Psoas muscle (tissue), 8 donors: Measurements from ENCODE around the gene SEMA4G. TPM values are rescaled to one million over a fixed set of nuclear protein-coding genes. Genes with fewer than 3 reads are reported as not detected.

Experiments
- ATAC-seq, 4 donors: fragments of 200-7000 bp; cut with Tn5 transposase; one replicate each; pipeline ENCODE4 v1.9.1; 2020; ENCODE audit warnings: moderate library complexity in 3 of 4, mild to moderate bottlenecking in 2 of 4
- DNase-seq, 2 donors: peaks; one replicate each; pipeline ENCODE4 v3.0.0-alpha.2; 2020
- H3K27ac ChIP-seq: fragments of 200-600 bp; one replicate; pipeline ENCODE4 v1.8.0; 2022
- H3K27me3 ChIP-seq, 3 donors: fragments of 200-600 bp in 1 of 3; one replicate each; pipeline versions ENCODE4 v1.6.1 to v1.8.0; 2013 to 2022; ENCODE audit warnings: low read length in 2 of 3, mild to moderate bottlenecking in 2 of 3, moderate library complexity in 1 of 3; ENCODE audit not compliant: insufficient read depth in 3 of 3
- H3K36me3 ChIP-seq, 2 donors: fragments of 200-600 bp in 1 of 2; one replicate each; pipeline versions ENCODE4 v1.6.1 to v1.8.0; 2013 to 2022; ENCODE audit warnings: low read depth in 1 of 2, mild to moderate bottlenecking in 1 of 2, moderate library complexity in 1 of 2; ENCODE audit not compliant: insufficient read depth in 1 of 2
- H3K4me1 ChIP-seq: fragments of 200-600 bp; one replicate; pipeline ENCODE4 v1.8.0; 2022
- H3K4me3 ChIP-seq: fragments of 200-600 bp; one replicate; pipeline ENCODE4 v1.8.0; 2022; ENCODE audit warnings: mild to moderate bottlenecking
- H3K9me3 ChIP-seq: fragments of 200-600 bp; one replicate; pipeline ENCODE4 v1.8.0; 2022
- WGBS, 3 donors: extraction: QIAGEN DNeasy Blood & Tissue Kit; methylation state at CpG; one replicate each; pipeline versions ENCODE4 v1.1.6 to v1.1.7; 2013; 5-methylcytosine and 5-hydroxymethylcytosine counted together
- intact Hi-C, 2 donors: fragments of 100-400 bp; cut with DNase I; formaldehyde crosslinking; loops; one replicate each; pipeline versions ENCODE4 v1.11.0 to v1.14.2; 2022
- polyA plus RNA-seq, 3 donors: library from polyadenylated mRNA; stranded (reverse); fragments of 200-250 nt; gene quantifications; one replicate each; pipeline ENCODE4 v1.2.3, GENCODE V29; 2013
- total RNA-seq, 4 donors: library from RNA; stranded (reverse); fragmentation: NEBNext Ultra II Directional in 2 of 4; extraction: Animal tissue kit (Norgen Biotek cat#: 25700) in 2 of 4; gene quantifications; one replicate each; pipeline versions ENCODE4 v1.2.1 to v1.2.4, GENCODE V29; 2021 to 2023
- TF ChIP-seq, protein P1 (sequence below): fragments of 200-600 bp; IDR thresholded peaks from one replicate; pipeline ENCODE4 v1.8.0; 2022; ENCODE audit warnings: antibody characterized with exemption
- donor health status: healthy with polysubstance abuse.
- donor health status: DM: no; HTN: no; CAD: no; lungs with moderate emphysema.
- donor health status: Bipolar disorder and iron deficiency.
- donor health status: healthy.
- donor health status: DM: yes; HTN: yes; CAD: no.
- donor health status: DM: no; HTN: no; CAD: no.
- donor health status: DM: no; HTN: no; CAD: no.
- donor health status: DM: yes; HTN: yes; CAD: no.

The SEMA4G gene
- total and polyA plus RNA-seq, 7 donors: 0.08 to 1.4 (median 0.74) TPM

GRCh38 chr10:101018118-101018599 is 48.9 kb downstream of the SEMA4G start:
- TF ChIP-seq, protein P1, sequence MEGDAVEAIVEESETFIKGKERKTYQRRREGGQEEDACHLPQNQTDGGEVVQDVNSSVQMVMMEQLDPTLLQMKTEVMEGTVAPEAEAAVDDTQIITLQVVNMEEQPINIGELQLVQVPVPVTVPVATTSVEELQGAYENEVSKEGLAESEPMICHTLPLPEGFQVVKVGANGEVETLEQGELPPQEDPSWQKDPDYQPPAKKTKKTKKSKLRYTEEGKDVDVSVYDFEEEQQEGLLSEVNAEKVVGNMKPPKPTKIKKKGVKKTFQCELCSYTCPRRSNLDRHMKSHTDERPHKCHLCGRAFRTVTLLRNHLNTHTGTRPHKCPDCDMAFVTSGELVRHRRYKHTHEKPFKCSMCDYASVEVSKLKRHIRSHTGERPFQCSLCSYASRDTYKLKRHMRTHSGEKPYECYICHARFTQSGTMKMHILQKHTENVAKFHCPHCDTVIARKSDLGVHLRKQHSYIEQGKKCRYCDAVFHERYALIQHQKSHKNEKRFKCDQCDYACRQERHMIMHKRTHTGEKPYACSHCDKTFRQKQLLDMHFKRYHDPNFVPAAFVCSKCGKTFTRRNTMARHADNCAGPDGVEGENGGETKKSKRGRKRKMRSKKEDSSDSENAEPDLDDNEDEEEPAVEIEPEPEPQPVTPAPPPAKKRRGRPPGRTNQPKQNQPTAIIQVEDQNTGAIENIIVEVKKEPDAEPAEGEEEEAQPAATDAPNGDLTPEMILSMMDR: no peak
- H3K4me1 ChIP-seq: peaks cover 3% of the 10 kb centered on the region
- H3K4me3 ChIP-seq: no peak overlapping the region
- H3K27ac ChIP-seq: no peak overlapping the region
- H3K27me3 ChIP-seq: peaks cover 0 to 13% (median 5%) of the 10 kb centered on the region in 3 donors
- DNase-seq (no peak), ATAC-seq (no peak)
- WGBS, 3 donors: 56 to 67% (median 61%) methylated on average over 18 to 20 of the region's 20 CpGs
- H3K36me3 ChIP-seq: no peaks in the 10 kb centered on the region
- intact Hi-C loops: loop anchor here (10.0 kb wide), 2 partner anchors 53 to 453 kb away; partner anchors contain the start of gene SEMA4G (in 1 of the 2)
- H3K9me3 ChIP-seq: no peaks in the 10 kb centered on the region

DNA sequence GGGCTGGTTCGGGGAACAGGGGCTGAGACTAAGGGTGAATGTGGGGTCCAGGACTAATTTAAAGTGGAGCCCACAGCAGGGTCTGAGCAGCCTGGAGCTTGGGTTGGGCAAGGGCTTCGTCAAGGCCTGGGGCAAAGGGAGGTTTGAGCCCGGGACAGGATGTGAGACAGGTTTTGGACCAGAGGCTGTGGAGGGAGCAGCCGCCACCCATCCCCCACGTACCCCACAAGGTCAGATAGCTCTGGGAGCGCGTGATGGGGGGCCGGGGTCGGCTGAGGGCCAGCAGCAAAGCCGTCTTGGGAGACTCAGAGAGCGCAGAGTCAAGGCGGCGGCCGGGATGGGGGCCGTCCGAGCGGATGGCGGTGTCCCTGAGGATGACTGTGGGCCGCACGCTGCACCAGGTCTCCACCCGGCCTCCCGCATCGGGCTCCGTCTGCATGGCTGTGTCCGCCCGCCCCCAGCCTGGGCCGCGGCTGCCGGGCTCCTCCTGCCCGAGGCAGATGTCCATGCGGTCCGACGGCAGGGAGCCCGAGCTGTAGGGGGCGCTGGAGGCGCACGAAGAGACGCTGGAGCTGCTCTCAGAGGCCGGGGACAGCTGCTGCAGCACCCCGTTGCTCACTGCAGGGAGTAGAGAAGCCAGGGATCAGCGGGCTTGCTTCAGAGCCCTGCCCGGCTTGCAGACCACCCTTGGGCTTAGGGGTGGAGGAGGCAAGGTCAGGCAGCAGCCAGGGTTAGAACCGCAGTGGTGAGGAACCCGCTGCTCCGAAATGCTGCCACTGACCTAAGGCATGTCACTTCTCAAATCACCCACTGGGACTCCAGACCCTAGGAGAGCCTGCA is 49.5 kb downstream of the SEMA4G start:
- no peaks in the 10 kb centered on the region for H3K36me3 ChIP-seq
- intact Hi-C loops: loop anchor here (10.0 kb wide), 2 partner anchors 54 to 454 kb away; partner anchors contain the start of gene SEMA4G (in 1 of the 2)
- no peak overlapping the region for H3K4me3 ChIP-seq
- TF ChIP-seq, protein P1: peak; percentile 59
- WGBS, 3 donors: 21 to 23% (median 23%) methylated on average over 38 to 45 of the region's 45 CpGs
- DNase-seq (peak; percentile 80 to 86), ATAC-seq (peak; percentile 42 to 68 (median 48))
- no peaks in the 10 kb centered on the region for H3K9me3 ChIP-seq
- no peak overlapping the region for H3K27ac ChIP-seq
- no peaks in the 10 kb centered on the region for H3K4me1 ChIP-seq
- H3K27me3 ChIP-seq: peaks cover 0 to 13% (median 5%) of the 10 kb centered on the region in 3 donors

Other genes with a start within 250 kb of the SEMA4G start
- gene PAX2, start 223.9 kb upstream of the SEMA4G start, total RNA-seq: not detected
- gene PAX2, start 223.9 kb upstream of the SEMA4G start, polyA plus RNA-seq: not detected
- gene SLF2, start 56.5 kb upstream of the SEMA4G start, total RNA-seq: 10 to 100 TPM; 11.5 to 26.9 (median 21.0) TPM
- 10 to 100 TPM in 2 of 3 donors, 1 to 10 TPM in 1; 8.0 to 20.3 (median 11.5) TPM for gene SLF2, start 56.5 kb upstream of the SEMA4G start, polyA plus RNA-seq
- 10 to 100 TPM; 56.6 to 90.1 (median 72.6) TPM for gene MRPL43, start 18.0 kb downstream of the SEMA4G start, total RNA-seq
- 100 to 1,000 TPM; 106 to 159 (median 111) TPM for gene MRPL43, start 18.0 kb downstream of the SEMA4G start, polyA plus RNA-seq
- gene TWNK, start 18.0 kb downstream of the SEMA4G start, total RNA-seq: 10 to 100 TPM; 11.0 to 29.0 (median 19.5) TPM
- gene TWNK, start 18.0 kb downstream of the SEMA4G start, polyA plus RNA-seq: 10 to 100 TPM; 14.7 to 23.8 (median 22.6) TPM
- 10 to 100 TPM; 20.1 to 66.0 (median 28.7) TPM for gene LZTS2, start 30.3 kb downstream of the SEMA4G start, total RNA-seq
- 10 to 100 TPM; 19.0 to 24.6 (median 20.0) TPM for gene LZTS2, start 30.3 kb downstream of the SEMA4G start, polyA plus RNA-seq
- gene PDZD7, start 61.6 kb downstream of the SEMA4G start, total RNA-seq: under 1 TPM in 2 of 4 donors, not detected in 2; 0.08 to 0.54 TPM
- gene PDZD7, start 61.6 kb downstream of the SEMA4G start, polyA plus RNA-seq: under 1 TPM; 0.04 to 0.30 (median 0.06) TPM
- 1 to 10 TPM; 4.4 to 7.0 (median 4.9) TPM for gene SFXN3, start 61.7 kb downstream of the SEMA4G start, total RNA-seq
- gene SFXN3, start 61.7 kb downstream of the SEMA4G start, polyA plus RNA-seq: 1 to 10 TPM; 3.2 to 6.1 (median 4.9) TPM
- gene KAZALD1, start 92.5 kb downstream of the SEMA4G start, total RNA-seq: 10 to 100 TPM in 1 of 4 donors, 1 to 10 TPM in 3; 1.5 to 10.7 (median 5.2) TPM
- gene KAZALD1, start 92.5 kb downstream of the SEMA4G start, polyA plus RNA-seq: 1 to 10 TPM; 1.9 to 3.1 (median 3.0) TPM
- not detected for gene TLX1, start 161.8 kb downstream of the SEMA4G start, total RNA-seq
- gene TLX1, start 161.8 kb downstream of the SEMA4G start, polyA plus RNA-seq: not detected